ENCODE results near the gene GRK2. TPM values are rescaled to one million over a fixed set of nuclear protein-coding genes. Genes with fewer than 3 reads are reported as not detected.

GRK2 gene
- total and polyA plus RNA-seq, 2 of the 8 experiments (the other 6 are each of a cell fraction or from before 2014, with no cell fraction given): 47.3 to 49.7 TPM

GRCh38 chr11:67270256-67271204 is 4.3 kb downstream of the GRK2 start (continued):
- TF ChIP-seq TEAD4 (IDR thresholded peaks at IDR 0.05; ENCODE audit: low read depth, low read length) (no peak), EZH2 (IDR thresholded peaks at IDR 0.05; ENCODE audit: low read depth, low read length, severe bottlenecking) (no peak), EP300 (IDR thresholded peaks at IDR 0.05; ENCODE audit: borderline replicate concordance in 1 of 2, low read depth in 2 of 2, low read length in 2 of 2) (no peak), CEBPB (IDR thresholded peaks at IDR 0.05; ENCODE audit: low read depth, low read length) (no peak), GABPA (IDR thresholded peaks at IDR 0.05; ENCODE audit: borderline replicate concordance, insufficient read depth, low read length) (peak; percentile 42; the same call in 1 of the 2 replicates), RBBP5 (IDR thresholded peaks at IDR 0.05; ENCODE audit: borderline replicate concordance, low read depth, low read length) (no peak), CBX5 (IDR thresholded peaks at IDR 0.05; ENCODE audit: low read depth, low read length) (no peak), EGR1 (IDR thresholded peaks at IDR 0.05; ENCODE audit: borderline replicate concordance, low read depth, low read length) (peak; percentile 86), ZNF274 (IDR thresholded peaks at IDR 0.05; ENCODE audit: borderline replicate concordance, extremely low read depth, low read length) (no peak), SP1 (IDR thresholded peaks at IDR 0.05; ENCODE audit: low read depth, low read length) (0 out of 2 replicates have a peak, but pooled peaks have one; percentile 36), RFX5 (IDR thresholded peaks at IDR 0.05; ENCODE audit: borderline replicate concordance, low read depth, low read length) (no peak), USF2 (IDR thresholded peaks at IDR 0.05; ENCODE audit: low read length) (no peak), SIN3A (conservative IDR thresholded peaks at IDR 0.05 in 1 of 2, IDR thresholded peaks at IDR 0.05 in 1 of 2; ENCODE audit: low read depth in 1 of 2, low read length in 2 of 2) (peak; percentile 64 to 70; a peak in 2 of 4 replicates), TBP (IDR thresholded peaks at IDR 0.05; ENCODE audit: low read depth, low read length) (no peak), E2F6 (IDR thresholded peaks at IDR 0.05) (peak; percentile 6; the same call in 1 of the 2 replicates)

Data from H1 (cell line).